GM12878 (cell line): ENCODE data around the gene QPRT. TPM values are rescaled to one million over a fixed set of nuclear protein-coding genes. Genes with fewer than 3 reads are reported as not detected.

Experiments
- ATF2 ChIP-seq: IDR thresholded peaks from 2 replicates; pipeline ENCODE4 v1.6.1; 2012; ENCODE audit warnings: low read length, inconsistent platforms
- ATF3 ChIP-seq: IDR thresholded peaks from 2 replicates; pipeline ENCODE4 v1.6.1; 2011; ENCODE audit warnings: low read depth, mild to moderate bottlenecking, low read length, moderate library complexity, borderline replicate concordance; ENCODE audit errors: extremely low read depth
- BCL11A ChIP-seq: IDR thresholded peaks from 2 replicates; pipeline ENCODE4 v1.6.1; 2011; ENCODE audit warnings: low read depth, low read length
- BRCA1 ChIP-seq: IDR thresholded peaks from 2 replicates; pipeline ENCODE4 v1.6.1; 2011; ENCODE audit warnings: low read depth, low read length, improper control_type of control experiment
- CBFB ChIP-seq: IDR thresholded peaks from 2 replicates; pipeline ENCODE4 v1.6.1; 2016; ENCODE audit warnings: antibody characterized with exemption, low read depth
- DPF2 ChIP-seq: fragments of 450-650 bp; IDR thresholded peaks from 2 replicates; pipeline ENCODE4 v1.6.1; 2017; ENCODE audit warnings: mild to moderate bottlenecking
- EED ChIP-seq: sonication (generic); IDR thresholded peaks from 2 replicates; pipeline ENCODE4 v1.6.1; 2016; ENCODE audit warnings: antibody characterized with exemption, low read depth
- GABPA ChIP-seq: IDR thresholded peaks from 2 replicates; pipeline ENCODE4 v1.6.1; 2014; ENCODE audit warnings: antibody characterized with exemption, low read depth, mild to moderate bottlenecking, inconsistent platforms
- IKZF1 ChIP-seq: fragments of 450-650 bp; conservative IDR thresholded peaks from 2 replicates; pipeline ENCODE4 v1.6.1; 2017; ENCODE audit warnings: antibody characterized with exemption, mild to moderate bottlenecking
- IRF3 ChIP-seq: fragments of 450-650 bp; IDR thresholded peaks from 2 replicates; pipeline ENCODE4 v1.6.1; 2014; ENCODE audit warnings: mild to moderate bottlenecking
- MTA2 ChIP-seq: fragments of 450-650 bp; IDR thresholded peaks from 2 replicates; pipeline ENCODE4 v1.6.1; 2016; ENCODE audit warnings: low read depth, mild to moderate bottlenecking, moderate library complexity
- NFIC ChIP-seq: IDR thresholded peaks from 2 replicates; pipeline ENCODE4 v1.6.1; 2012; ENCODE audit warnings: low read depth, mild to moderate bottlenecking, inconsistent platforms, low read length, moderate library complexity
- NR2F1 ChIP-seq: fragments of 450-650 bp; conservative IDR thresholded peaks from 2 replicates; pipeline ENCODE4 v1.6.1; 2017; ENCODE audit warnings: mild to moderate bottlenecking
- PAX5 ChIP-seq: IDR thresholded peaks from 2 replicates; pipeline ENCODE4 v1.6.1; 2011; ENCODE audit warnings: low read depth, low read length, borderline replicate concordance
- PML ChIP-seq: IDR thresholded peaks from 2 replicates; pipeline ENCODE4 v1.6.1; 2012; ENCODE audit warnings: low read length, inconsistent platforms
- POLR2A ChIP-seq: IDR thresholded peaks from 2 replicates; pipeline ENCODE4 v1.6.1; 2011; ENCODE audit warnings: low read depth, mild to moderate bottlenecking, low read length
- RBBP5 ChIP-seq: fragments of 200-600 bp; sonication (generic); conservative IDR thresholded peaks from 2 replicates; pipeline ENCODE4 v1.6.1; 2016
- RELA ChIP-seq: fragments of 450-650 bp; IDR thresholded peaks from 2 replicates; pipeline ENCODE4 v1.8.0; 2014; ENCODE audit warnings: borderline replicate concordance; ENCODE audit not compliant: partially characterized antibody
- RELB ChIP-seq: fragments of 450-650 bp; IDR thresholded peaks from 2 replicates; pipeline ENCODE4 v1.6.1; 2017; ENCODE audit warnings: low read depth, mild to moderate bottlenecking, moderate library complexity
- SKIL ChIP-seq: fragments of 450-650 bp; IDR thresholded peaks from 2 replicates; pipeline ENCODE4 v1.6.1; 2017; ENCODE audit warnings: mild to moderate bottlenecking, low read depth, inconsistent platforms; ENCODE audit not compliant: poor library complexity, severe bottlenecking
- ZBED1 ChIP-seq: IDR thresholded peaks from 2 replicates; pipeline ENCODE4 v1.6.1; 2016; ENCODE audit warnings: borderline replicate concordance
- ZNF24 ChIP-seq: fragments of 450-650 bp; IDR thresholded peaks from 2 replicates; pipeline ENCODE4 v1.6.1; 2017; ENCODE audit warnings: antibody characterized with exemption, mild to moderate bottlenecking
- ZZZ3 ChIP-seq: IDR thresholded peaks from 2 replicates; pipeline ENCODE4 v1.6.1; 2011; ENCODE audit warnings: low read depth; ENCODE audit not compliant: control insufficient read depth, insufficient read length
- polyA plus RNA-seq, 11 experiments: library from polyadenylated mRNA; depleted of rRNA in 4 of 11; unstranded in 6 of 11; stranded (reverse) in 5 of 11; fragments of >200 nt; fragmentation: Nextera tagmentation in 4 of 11; fragmentation: Illumina TruSeq in 1 of 11; extraction: Ambion mirVana in 4 of 11; extraction: Trizol in 1 of 11; gene quantifications; 1 replicate in 1 of 11; 2 replicates in 10 of 11; pipeline versions ENCODE4 v1.2.1 to v1.2.3, GENCODE V29; 2011 to 2016; ENCODE audit warnings: inconsistent platforms in 2 of 11, missing spikeins in 2 of 11, low read depth in 1 of 11
- total RNA-seq, 4 experiments: library from RNA; depleted of rRNA in 3 of 4; stranded (reverse); fragments of >200 nt in 3 of 4; fragmentation: Illumina TruSeq in 1 of 4; extraction: Trizol in 1 of 4; gene quantifications; 2 replicates each; pipeline versions ENCODE4 v1.2.1 to v1.2.3, GENCODE V29; 2013 to 2021

The QPRT gene
- total and polyA plus RNA-seq, 10 of the 15 experiments (the other 5 are each of a cell fraction or from before 2014, with no cell fraction given): 2.7 to 43.0 (median 31.3) TPM

GRCh38 chr16:29644338-29644857, 34.6 kb upstream of the QPRT start (continued):
- peak; percentile 82 for TF ChIP-seq SKIL
- peak; percentile 100 for TF ChIP-seq NR2F1
- no peak for TF ChIP-seq ZZZ3
- 0 out of 2 replicates have a peak, but pooled peaks have one; percentile 39 for TF ChIP-seq RBBP5
- TF ChIP-seq NFIC: peak; percentile 60; the same call in 1 of the 2 replicates
- 0 out of 2 replicates have a peak, but pooled peaks have one; percentile 27 for TF ChIP-seq PML
- peak; percentile 92 for TF ChIP-seq BCL11A
- TF ChIP-seq MTA2: peak; percentile 90
- peak; percentile 85 for TF ChIP-seq EED
- peak; percentile 60 for TF ChIP-seq RELA
- TF ChIP-seq ZNF24: 0 out of 2 replicates have a peak, but pooled peaks have one; percentile 20
- no peak for TF ChIP-seq BRCA1
- no peak; the same call in 1 of the 2 replicates for TF ChIP-seq POLR2A
- TF ChIP-seq CBFB: peak; percentile 12; the same call in 1 of the 2 replicates
- peak; percentile 80 for TF ChIP-seq ATF2
- 0 out of 2 replicates have a peak, but pooled peaks have one; percentile 18 for TF ChIP-seq ZBED1
- TF ChIP-seq IKZF1: peak; percentile 94
- peak; percentile 72 for TF ChIP-seq RELB
- TF ChIP-seq IRF3: no peak
- peak; percentile 59 for TF ChIP-seq GABPA
- TF ChIP-seq PAX5: peak; percentile 50; the same call in 1 of the 2 replicates
- TF ChIP-seq ATF3: no peak
- peak; percentile 94 for TF ChIP-seq DPF2
